ENCODE results near the gene MCM3AP.
"Not testable (repeated sequence)": the region's sequence is repeated elsewhere in the genome, so short reads cannot be mapped to it uniquely, and the experiment has no call there.

The MCM3AP gene

GRCh38 chr21:46316708-46317324 is 31.4 kb upstream of the MCM3AP start:
- H3K4me3 ChIP-seq (ENCODE audit: low read depth, low read length), result no peak overlapping the region
- POLR2A ChIA-PET, result no interaction called here
- CTCF ChIA-PET, result interaction anchor here (1.2 kb wide), 1 partner anchor 9 kb away, joined by 3 read pairs; no protein-coding TSS in a partner anchor
- no peak for TF ChIP-seq CTCF (IDR thresholded peaks at IDR 0.05; ENCODE audit: insufficient read depth, low read length, missing control alignments)
- no peak for DNase-seq (ENCODE audit: low read depth, low spot score)

GRCh38 chr21:46314441-46315020 is 29.1 kb upstream of the MCM3AP start:
- ChIA-PET POLR2A (no interaction called here), CTCF (no interaction called here)
- no peak for TF ChIP-seq CTCF (IDR thresholded peaks at IDR 0.05; ENCODE audit: insufficient read depth, low read length, missing control alignments)
- DNase-seq (ENCODE audit: low read depth, low spot score), result no peak
- H3K4me3 ChIP-seq (ENCODE audit: low read depth, low read length), result no peak overlapping the region

- ChIA-PET POLR2A (no interaction called here), CTCF (interaction anchor here (1.0 to 1.3 kb wide), 2 partner anchors 13 to 170 kb away, joined by 3 read pairs; a partner anchor contains a TSS)
- no peak overlapping the region for H3K4me3 ChIP-seq (ENCODE audit: low read depth, low read length)
- no peak for TF ChIP-seq CTCF (IDR thresholded peaks at IDR 0.05; ENCODE audit: insufficient read depth, low read length, missing control alignments)
- no peak for DNase-seq (ENCODE audit: low read depth, low spot score)
Observed at GRCh38 chr21:46312949-46313348, 27.5 kb upstream of the MCM3AP start.

- CTCF ChIA-PET, result no interaction called here
- no peak for TF ChIP-seq CTCF (IDR thresholded peaks at IDR 0.05; ENCODE audit: insufficient read depth, low read length, missing control alignments)
- no peak for DNase-seq (ENCODE audit: low read depth, low spot score)
- no peak overlapping the region for H3K4me3 ChIP-seq (ENCODE audit: low read depth, low read length)
- POLR2A ChIA-PET, result no interaction called here
Observed at GRCh38 chr21:46311568-46311967, 26.2 kb upstream of the MCM3AP start.

GRCh38 chr21:46310260-46310659 is 24.8 kb upstream of the MCM3AP start:
- H3K4me3 ChIP-seq (ENCODE audit: low read depth, low read length); POLR2A ChIA-PET; DNase-seq (ENCODE audit: low read depth, low spot score): not testable (repeated sequence)
- CTCF ChIA-PET, result interaction anchor here (1.0 kb wide), 1 partner anchor 22 kb away, joined by 3 read pairs; no protein-coding TSS in a partner anchor

- no peak overlapping the region for H3K4me3 ChIP-seq (ENCODE audit: low read depth, low read length)
- POLR2A ChIA-PET, result no interaction called here
- CTCF ChIA-PET, result no interaction called here
- DNase-seq (ENCODE audit: low read depth, low spot score), result no peak
- TF ChIP-seq CTCF (IDR thresholded peaks at IDR 0.05; ENCODE audit: insufficient read depth, low read length, missing control alignments), result no peak
Observed at GRCh38 chr21:46308431-46308830, 23.0 kb upstream of the MCM3AP start.

- DNase-seq (ENCODE audit: low read depth, low spot score), result no peak
- CTCF ChIA-PET, result interaction anchor here (1.1 kb wide), 1 partner anchor 165 kb away, joined by 5 read pairs; no protein-coding TSS in a partner anchor
- H3K4me3 ChIP-seq (ENCODE audit: low read depth, low read length), result no peak overlapping the region
- no peak for TF ChIP-seq CTCF (IDR thresholded peaks at IDR 0.05; ENCODE audit: insufficient read depth, low read length, missing control alignments)
- POLR2A ChIA-PET, result no interaction called here
Observed at GRCh38 chr21:46307625-46308024, 22.2 kb upstream of the MCM3AP start.
